ENCODE measurements around the gene SAMD4A.

- no peak for TF ChIP-seq ZNF274 (IDR thresholded peaks at IDR 0.05; ENCODE audit: low read depth, low read length)
- TF ChIP-seq YY1 (IDR thresholded peaks at IDR 0.05; ENCODE audit: insufficient read depth, insufficient read length): no peak
These were observed 210.5 kb downstream of the SAMD4A start for GRCh38 chr14:54777395-54777794.
